Head of caudate nucleus (tissue), 42 donors: ENCODE results near the gene TMEM258.

Experiments
- DNase-seq, 42 donors: peaks; one replicate each; pipeline versions ENCODE4 v3.0.0 to v3.0.0-alpha.2; 2020 to 2021; ENCODE audit warnings: mixed read lengths in 7 of 42
- intact Hi-C: fragments of 100-400 bp; cut with DNase I; formaldehyde crosslinking; loops from one replicate; pipeline ENCODE4 v1.15.0; 2022

TMEM258 gene

DNA sequence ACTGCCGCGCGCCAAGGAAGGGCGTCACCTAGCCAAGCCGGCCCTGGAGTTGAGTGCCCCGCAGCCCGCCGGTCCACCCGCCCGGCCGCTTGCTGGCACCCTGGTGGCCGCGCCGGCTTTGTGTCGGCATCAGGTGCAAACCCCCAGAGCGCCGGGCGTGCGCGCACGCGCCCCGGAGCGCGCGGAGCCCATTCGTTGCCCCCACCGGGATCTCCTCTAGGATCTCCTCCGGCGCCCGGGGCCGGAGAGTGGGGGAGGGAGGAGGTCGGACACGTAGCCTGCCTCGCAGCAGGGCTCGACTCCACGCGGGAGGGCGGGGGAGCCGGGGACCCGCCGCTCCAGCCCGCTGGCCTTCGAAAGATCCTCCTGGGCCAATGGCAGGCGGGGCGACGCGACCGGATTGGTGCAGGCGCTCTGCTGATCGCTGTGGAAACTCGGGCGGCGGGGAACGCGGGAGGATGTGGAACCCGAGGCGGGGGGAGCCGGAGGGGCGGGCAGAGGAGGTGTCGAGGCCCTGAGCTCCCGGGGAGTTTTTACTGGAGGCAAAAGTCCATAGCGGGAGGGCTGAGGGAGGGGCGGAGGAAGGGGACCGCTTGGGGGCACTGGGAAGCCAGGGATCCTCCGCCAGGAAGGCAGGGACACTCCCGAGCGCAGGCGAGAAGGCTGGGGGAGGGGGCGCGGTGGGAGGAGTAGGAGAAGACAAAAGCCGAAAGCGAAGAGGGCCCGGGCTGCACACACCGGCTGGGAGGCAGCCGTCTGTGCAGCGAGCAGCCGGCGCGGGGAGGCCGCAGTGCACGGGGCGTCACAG is 35.4 kb upstream of the TMEM258 start, which contains the start of gene FADS2:
Gene FADS2 (plus strand): TSS at position 730 of the 808 bp plus-strand sequence. CDS start 91 bp downstream, outside the sequence.
- DNase-seq = peak; percentile 83 to 98 (median 94)
- intact Hi-C loops = no loop called here

DNA sequence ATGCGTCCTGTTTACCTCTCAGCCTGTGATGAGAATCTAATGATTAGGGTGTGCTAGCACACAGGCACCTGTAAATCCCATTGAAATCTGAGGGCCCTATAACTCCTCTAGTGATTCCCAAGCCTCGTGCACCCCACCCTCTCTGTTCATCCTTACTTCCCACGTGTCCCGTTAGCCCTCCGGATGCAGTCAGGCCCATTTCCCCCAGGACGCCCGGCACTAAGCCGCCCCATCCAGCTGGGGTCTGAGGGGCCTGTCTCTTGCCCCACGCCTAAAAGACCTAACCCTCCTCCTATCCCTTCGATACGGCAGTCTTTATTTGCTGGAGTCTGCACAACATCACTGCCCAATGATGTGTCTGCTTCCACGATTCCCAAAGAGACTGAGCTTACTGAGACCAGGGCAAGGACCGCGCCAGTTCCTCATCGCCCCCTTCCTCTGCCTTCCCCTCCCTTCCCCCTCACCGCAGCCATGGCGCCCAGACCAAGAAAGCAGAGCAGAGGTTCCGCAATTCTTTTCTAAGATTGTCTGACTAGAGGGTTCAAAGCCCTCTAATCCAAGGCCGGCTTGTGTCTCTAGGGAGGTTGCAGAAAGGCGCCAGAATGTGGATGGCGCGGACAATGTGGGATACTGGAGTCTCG is 34.7 kb upstream of the TMEM258 start:
- intact Hi-C loops = no loop called here
- peak in 7 of 42 donors; percentile 15 to 55 (median 35) for DNase-seq

DNA sequence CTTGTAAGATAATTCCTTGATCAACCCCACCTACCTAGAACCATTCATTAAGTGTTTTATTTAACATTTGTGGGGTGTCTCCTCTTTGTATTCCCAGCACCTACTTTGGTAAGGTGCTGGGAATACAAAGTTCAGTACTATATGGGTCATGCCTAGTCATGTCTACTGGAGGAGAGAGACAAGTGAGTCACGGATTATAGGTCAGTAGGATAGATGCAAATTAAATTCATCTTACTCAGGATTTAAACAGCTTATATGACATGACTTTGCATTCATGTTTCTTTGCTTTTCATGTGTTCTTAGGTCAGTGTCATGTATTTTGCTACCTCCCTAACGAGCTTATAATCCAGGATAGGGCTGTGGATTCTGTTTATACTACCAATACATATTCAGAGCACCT is 27.8 kb upstream of the TMEM258 start:
- intact Hi-C loops = no loop called here
- DNase-seq = no peak

DNA sequence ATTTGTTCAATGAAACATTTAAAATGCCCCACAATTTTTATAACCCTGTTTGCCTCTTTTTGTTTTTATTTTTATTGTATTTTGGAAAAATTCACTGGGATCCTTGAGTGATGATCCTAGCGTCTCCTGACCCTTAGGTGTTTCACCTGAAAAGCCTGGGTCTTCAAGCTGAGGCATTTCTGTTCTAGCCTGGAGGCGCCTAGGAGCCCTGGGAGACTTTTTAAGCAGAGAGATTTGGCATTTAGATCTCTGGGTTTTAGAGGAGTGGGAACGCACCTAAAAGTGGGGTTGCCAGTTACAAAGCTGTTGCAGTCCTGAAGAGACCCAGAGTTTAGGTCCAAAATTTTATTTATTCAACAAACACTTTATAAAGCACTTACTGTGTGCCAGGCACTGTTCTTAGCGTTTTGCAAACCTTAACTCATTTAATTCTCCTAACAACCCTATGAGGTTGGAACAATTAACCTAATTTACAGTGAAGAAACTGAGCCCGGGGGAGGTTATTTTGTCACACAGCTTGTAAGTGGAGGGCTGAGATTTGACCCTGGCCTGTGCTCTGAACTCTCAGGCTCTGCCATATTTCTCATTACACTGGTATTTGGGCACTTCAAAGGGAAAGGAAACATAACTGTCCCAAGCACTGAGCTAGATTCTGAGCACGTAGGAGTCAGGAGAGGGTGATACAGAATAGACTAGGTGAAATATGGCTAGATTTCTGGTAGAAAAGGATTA is 25.2 kb upstream of the TMEM258 start:
- no peak for DNase-seq
- intact Hi-C loops = no loop called here

DNA sequence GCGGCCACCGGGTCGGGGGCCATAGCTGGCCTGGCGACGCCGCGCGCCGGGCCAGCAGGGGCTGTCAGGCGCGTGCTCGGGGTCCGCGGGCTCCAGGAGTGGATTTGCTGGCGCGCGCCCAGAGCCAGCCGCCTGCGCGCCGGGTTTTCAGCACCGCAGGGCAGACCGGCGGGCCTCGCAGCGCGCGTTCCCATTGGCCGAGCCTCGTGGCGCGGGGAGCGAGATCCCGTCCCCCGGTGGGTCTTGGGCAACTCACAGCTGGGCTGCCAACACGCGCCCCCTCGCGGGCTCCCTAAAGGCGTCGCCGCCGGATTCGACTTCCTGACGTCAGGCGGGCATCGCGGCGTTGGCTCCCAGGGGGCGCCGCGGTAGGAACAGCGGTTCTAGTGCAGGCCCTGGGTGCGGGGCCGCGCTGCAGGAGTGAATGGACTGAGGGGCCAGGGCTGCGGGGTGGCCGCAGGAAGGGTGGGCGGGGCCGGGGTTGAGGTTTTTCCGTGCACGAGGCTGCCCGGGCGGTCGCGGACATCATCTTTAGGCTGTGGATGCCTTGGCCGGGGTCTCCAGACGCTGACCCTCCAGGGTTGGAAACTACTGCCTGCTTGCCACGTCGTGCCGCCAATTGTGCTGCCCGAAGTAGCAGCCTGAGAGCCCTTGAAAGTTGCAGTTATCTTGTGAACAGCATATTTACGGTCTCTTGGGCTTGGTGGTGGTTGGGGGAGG is 24.5 kb upstream of the TMEM258 start, which contains the start of gene FADS1:
Gene FADS1 (minus strand): TSS at position 268 of the 720 bp plus-strand sequence. CDS start 74 bp downstream, at position 194.
- intact Hi-C loops = no loop called here
- DNase-seq = peak; percentile 89 to 98 (median 95)

DNA sequence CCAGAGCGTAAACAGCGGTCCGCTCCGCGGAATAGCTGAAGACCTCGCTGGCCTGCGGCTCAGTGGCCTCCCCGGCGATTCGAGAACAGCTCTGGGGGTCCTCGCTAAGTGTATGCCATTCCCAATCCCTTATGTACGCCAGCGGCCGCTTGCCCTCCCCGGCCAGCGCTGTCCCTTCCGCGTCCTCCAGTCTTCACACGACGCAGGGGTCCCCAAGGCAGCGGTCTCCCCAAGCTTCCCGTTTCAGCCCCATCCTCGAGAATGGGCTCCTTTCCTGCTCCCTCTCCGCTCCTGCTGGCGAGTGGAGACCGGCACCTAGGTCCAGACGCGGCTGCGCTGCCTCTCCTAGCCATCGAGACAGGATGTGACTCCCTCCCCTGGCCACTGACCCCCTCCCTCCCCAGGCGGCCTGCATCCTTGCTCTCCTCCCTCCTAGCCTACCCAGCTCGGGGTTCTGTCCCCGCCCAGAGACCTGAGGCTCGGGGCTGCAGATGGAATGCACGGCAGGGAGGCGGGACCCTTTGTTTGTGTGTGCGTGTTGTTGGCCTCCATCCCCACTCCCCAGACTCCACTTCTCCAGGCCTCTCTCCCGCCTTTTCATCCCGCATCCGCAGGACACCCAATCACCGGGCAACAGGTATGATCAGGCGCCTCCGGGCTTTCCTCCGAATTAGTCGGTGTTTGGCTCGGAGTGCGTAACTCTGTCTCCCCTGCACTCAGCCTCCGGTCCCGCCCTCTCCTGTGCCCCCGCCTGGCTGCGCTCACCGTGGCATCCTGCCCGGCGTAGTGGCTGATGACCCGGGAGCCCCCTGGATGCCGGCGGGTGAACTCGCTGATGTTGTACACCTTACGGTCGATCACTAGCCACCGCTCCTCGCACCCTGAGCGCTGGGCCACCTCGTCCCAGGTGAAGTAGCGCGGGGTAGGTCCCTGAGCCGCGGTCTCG is 23.7 kb upstream of the TMEM258 start:
- DNase-seq = peak; percentile 37 to 84 (median 68)
- intact Hi-C loops = no loop called here

DNA sequence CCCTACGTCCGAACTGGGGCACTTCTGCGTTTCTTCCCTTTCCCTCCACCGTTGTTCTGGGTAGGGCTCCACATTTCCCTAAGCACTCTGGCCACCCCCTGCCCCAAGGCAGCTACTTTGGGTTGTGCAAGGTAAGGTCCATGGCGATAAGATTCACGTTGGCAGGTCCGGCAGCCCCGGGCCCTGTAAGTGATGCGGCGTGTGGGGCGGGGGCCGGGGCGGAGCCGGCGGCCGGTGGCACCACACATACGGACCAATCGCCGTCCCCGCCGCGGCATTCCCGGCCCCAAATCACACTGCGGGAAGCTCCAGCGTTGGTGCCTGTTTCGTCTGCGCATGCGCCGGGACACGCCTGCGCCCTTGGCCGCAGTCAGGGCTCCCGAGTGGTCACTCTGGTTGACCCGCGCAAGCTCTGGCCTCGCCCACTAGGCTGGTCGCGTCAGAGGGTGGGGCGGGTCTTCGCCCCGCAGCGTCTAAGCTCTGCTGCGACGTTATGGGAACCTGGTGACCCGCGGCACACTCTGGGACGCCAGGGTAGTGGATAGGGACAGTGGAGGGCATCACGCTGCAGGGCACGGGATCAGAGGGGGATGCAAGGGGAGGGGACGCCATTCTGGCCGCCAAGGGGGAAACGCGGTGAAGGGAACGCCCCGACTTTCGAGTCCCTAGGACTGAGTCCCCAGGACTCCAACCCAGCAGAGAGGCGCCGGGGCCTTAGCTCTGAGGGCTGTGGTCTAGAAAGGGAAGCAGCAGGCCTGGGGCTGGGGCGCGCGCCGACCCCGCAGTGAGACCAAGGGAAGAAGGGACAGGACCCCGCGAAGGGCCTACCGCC is 22.8 kb upstream of the TMEM258 start:
- intact Hi-C loops = no loop called here
- peak; percentile 93 to 99 (median 97) for DNase-seq

DNA sequence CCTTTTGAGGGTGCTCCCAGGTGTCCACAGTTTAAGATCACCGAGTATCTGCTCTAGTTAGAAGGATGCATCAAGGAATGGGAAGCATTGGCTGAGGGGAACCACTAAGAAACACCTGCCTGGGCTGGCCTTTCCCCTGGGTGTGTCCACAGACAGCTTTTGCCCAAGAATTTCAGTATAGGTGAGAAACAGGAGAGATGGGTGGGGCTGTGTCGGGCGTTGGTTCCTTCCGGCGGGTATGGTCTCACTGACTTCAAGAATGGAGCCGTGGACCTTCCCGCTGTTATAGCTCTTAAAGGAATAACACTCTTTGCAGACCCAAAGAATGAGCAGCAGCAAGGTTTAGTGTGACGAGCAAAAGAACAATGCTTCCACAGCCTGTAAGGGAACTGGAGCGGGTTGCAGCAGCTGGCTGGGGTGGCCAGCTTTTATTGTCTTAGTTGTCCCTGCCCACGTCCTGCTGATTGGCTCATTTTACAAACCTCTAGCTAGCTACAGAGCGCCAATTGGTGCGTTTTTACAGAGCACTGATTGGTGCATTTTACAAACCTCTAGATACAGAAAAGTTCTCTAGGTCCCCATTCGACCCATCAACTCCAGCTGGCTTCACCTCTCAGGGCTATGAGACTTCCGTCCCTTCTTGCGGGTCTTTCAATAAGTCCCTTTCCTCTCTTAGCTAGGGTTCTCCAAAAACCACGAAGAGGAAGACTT is 22.0 kb upstream of the TMEM258 start:
- peak in 40 of 42 donors; percentile 21 to 79 (median 62) for DNase-seq
- intact Hi-C loops = no loop called here

DNA sequence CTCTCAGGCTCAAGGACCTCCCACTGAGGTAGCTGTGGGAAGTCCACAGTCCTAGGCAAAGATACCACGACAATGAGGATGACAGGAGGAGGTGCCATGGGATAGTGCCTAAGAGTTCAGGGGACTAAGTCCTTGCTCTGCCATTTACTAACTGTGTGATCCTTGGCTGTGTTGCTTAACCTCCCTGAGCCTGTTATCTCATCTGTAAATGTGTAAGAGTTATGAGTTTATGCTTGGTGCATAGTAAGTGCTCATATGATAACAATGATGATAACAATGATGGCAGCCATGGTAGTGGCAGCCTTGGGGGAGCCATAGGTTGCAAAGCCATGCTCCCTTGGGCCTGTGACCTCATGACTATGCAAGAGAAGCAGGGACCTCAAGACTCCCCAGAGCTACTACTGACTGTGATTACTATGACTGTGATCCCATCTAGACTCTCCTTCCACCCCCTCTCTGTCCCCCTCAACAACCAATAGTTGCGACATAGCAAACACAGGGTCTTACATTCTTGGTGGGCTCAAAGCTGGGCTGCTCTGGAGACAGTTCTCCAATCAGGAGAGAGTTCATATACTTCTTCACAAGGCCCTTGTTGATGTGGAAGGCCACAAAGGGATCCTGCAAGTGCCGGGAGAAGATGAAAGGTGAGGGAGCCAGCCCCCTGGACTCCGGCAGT is 20.5 kb upstream of the TMEM258 start:
- DNase-seq = no peak
- intact Hi-C loops = no loop called here

DNA sequence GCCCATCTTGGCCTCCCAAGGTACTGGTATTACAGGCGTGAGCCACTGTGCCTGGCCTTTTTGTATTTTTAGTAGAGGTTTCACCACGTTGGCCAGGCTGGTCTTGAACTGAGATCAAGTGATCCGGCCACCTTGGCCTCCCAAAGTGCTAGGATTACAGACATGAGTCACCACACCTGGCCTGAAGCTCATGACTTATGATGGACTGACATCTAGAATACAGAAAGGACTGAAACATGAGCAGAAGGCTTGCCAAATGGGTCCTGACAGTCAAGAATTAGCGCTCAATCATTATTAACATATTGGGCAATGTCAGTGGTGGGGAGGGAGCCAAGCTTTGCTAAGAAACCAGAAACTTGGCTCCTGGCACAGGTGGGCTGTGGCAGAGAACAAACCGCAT is 19.4 kb upstream of the TMEM258 start:
- no peak for DNase-seq
- intact Hi-C loops = no loop called here

DNA sequence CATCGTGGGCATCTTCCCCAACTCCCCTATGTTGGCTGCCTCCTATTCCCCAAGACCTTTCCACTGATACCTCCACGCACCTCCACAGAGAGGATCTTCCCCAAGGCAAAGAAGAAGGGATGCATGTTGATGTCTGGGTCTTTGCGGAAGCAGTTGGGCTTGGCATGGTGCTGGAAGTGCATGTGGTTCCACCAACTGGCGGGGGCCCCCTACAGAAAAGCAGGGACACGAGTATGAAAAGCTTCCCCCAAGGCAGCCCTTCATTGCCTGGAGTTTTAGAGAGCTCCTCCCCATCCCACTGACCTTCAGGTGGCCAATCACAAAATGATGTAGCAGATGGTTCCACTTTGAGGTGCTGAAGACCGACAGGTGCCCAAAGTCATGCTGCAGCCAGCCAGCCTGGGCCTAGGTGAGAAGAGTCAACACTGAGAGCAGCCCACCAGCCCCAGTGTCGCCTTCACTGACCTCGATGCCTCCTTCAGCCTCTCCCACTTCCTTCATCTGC is 18.3 kb upstream of the TMEM258 start:
- intact Hi-C loops = no loop called here
- DNase-seq = no peak

DNA sequence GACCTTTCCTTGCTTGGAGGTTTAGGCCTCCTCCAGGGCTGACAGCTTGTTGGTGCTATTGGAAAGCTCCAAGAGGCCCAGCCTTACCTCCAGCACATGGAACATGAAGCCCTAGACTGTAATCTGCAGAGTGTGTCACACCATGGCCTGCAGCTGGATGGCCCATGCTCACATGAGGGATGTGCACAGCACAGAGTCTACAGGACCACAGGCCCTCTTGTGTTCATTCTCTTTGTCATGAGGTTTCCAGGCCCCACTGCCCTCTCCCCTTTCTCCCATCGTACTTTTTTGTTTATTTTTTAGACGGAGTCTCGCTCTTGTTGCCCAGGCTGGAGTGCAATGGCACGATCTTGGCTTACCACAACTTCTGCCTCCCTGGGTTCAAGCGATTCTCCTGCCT is 14.4 kb upstream of the TMEM258 start:
- DNase-seq = no peak
- intact Hi-C loops = no loop called here

DNA sequence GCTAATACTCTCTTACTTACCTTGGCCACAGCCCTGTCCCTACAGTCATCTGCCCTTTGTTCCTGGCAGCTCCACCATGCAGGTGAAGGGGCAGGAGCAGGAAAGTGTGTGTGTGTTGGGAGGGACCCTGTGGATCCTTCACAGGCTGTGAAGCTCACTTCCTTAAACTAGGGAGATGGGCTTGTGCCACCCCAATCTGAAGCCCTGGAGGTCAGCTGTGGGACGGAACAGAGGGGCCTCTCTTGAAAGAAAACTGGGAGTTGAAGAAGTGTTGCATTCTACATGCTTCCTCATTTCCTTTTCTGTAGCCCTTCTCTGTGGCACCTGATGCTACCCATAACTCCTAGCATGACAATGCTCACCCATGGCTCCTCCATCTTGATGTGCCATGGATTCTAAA is 12.7 kb upstream of the TMEM258 start:
- DNase-seq = no peak
- intact Hi-C loops = no loop called here

DNA sequence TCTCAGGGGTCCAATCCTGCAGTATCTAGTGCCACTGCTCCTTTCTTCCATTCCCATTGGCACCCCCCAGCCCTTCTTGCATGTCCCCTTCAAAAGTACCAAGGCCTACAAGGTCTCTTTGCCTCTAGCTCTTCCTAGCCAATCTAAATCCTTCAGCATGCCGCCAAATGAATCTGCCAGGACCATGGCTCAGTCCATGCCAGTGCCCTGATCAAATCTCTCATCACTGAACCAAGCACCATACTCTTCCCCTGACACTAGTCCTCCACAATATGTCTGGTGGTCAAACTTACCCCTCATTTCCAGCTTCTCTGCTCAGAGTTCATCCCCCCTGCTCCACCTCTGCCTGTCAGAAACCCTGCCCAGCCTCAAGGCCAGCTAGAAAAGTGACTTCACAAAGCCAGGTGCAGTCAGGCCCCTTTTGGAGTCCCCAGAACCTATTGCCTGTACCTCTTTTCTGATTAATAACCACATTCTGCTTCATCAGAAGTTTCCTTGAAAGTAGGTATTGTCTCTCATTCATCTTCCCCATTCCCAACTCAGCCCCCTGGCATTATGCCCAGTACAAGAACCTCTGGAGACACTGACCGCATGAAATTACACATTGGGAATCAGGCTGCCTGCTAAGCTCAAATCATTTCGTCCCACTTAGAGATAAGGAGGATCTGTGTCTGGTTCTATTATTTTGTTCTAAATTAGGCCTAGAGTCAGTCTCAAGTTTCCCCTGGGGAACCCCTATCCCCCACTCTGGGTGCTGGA is 11.7 kb upstream of the TMEM258 start:
- intact Hi-C loops = loop anchor here (5.0 kb wide), 1 partner anchor 88 kb away; the partner anchor contains the start of gene FADS3

DNA sequence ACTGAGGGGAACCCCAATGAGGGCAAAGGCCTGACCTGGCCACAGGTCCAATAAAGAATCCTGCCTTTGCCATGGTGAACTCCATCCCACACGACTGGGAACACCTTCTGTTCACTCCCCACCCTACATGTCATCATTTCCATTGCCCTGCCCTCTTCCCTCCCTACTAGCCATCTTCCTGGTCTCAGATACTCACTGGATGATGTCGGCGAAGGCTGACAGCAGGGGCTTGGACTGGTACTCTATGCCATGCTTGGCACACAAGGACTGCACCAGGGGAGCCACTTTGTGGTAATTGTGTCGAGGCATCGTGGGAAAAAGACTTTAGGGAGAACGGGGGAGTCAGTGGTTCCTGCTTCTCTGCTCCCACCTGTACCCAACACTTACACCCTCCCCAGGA is 10.2 kb upstream of the TMEM258 start:
- DNase-seq = no peak
- intact Hi-C loops = loop anchor here (5.0 kb wide), 1 partner anchor 90 kb away; the partner anchor contains the start of gene FADS3

More for the DNA sequence above, 11.7 kb upstream of the TMEM258 start:
- no peak for DNase-seq
